Endothelial cell of umbilical vein (primary cell): ENCODE results near the gene SLC6A16. TPM values are rescaled to one million over a fixed set of nuclear protein-coding genes. Genes with fewer than 3 reads are reported as not detected.

Experiments
- BruUV-seq: library from RNA; stranded (reverse); fragments of 400-500 nt; replicated peaks from 2 replicates; lab custom pipeline; 2021; lab: Mats Ljungman, UMichigan
- CTCF ChIA-PET: fragments of 300-600, 350-600 bp; sonication (Branson Sonifier 250); formaldehyde crosslinking; loops from one replicate; lab custom pipeline; 2021; ENCODE audit warnings: antibody characterized with exemption, inconsistent platforms; lab: Charles Lee
- POLR2A ChIA-PET: fragments of 300-600, 350-600 bp; sonication (Branson Sonifier 250); formaldehyde crosslinking; loops from one replicate; lab custom pipeline; 2021; ENCODE audit warnings: antibody characterized with exemption, inconsistent platforms; lab: Charles Lee
- DNase-seq: peaks from one replicate; pipeline ENCODE4 v3.0.0-alpha.2; 2011; ENCODE audit warnings: low read depth, low spot score
- FAIRE-seq: peaks from 2 replicates; lab custom pipeline; 2011; peaks lifted over from hg19 to GRCh38; lab: Jason Lieb, UNC
- H2AFZ ChIP-seq: 2 replicates; pipeline ENCODE4 v1.6.0; 2012; ENCODE audit warnings: low read depth, low read length, control low read depth, inconsistent platforms
- H3K27ac ChIP-seq: 2 replicates; pipeline ENCODE4 v1.5.1; 2011; ENCODE audit warnings: low read depth, mild to moderate bottlenecking, control low read depth, low read length, moderate library complexity; ENCODE audit not compliant: insufficient read depth
- H3K27me3 ChIP-seq, 2 experiments: 2 replicates each; pipeline versions ENCODE4 v1.6.0 to v1.6.1; 2011; ENCODE audit warnings: low read length in 2 of 2, mixed read lengths in 1 of 2; ENCODE audit not compliant: control insufficient read depth in 2 of 2, insufficient read depth in 2 of 2
- H3K36me3 ChIP-seq, 2 experiments: 2 replicates in 1 of 2; 3 replicates in 1 of 2; pipeline ENCODE4 v1.5.1; 2011; ENCODE audit warnings: low read length in 2 of 2, mild to moderate bottlenecking in 1 of 2, moderate library complexity in 1 of 2; ENCODE audit not compliant: control insufficient read depth in 2 of 2, insufficient read depth in 2 of 2; ENCODE audit errors: extremely low read depth in 1 of 2
- H3K4me1 ChIP-seq: 3 replicates; pipeline ENCODE4 v1.5.1; 2011; ENCODE audit warnings: mild to moderate bottlenecking, low read length; ENCODE audit not compliant: control insufficient read depth, insufficient read depth; ENCODE audit errors: extremely low read depth
- H3K4me2 ChIP-seq: 2 replicates; pipeline ENCODE4 v1.6.1; 2011; ENCODE audit warnings: low read length, control low read depth, mixed read lengths; ENCODE audit not compliant: insufficient read depth
- H3K4me3 ChIP-seq, 3 experiments: fragments of 200-600 bp in 1 of 3; sonication (generic), shearing (Covaris generic) in 1 of 3; replicated peaks in 1 of 3; 2 replicates each; pipeline ENCODE4 v1.5.1; 2011 to 2016; ENCODE audit warnings: control low read depth in 3 of 3, low read length in 3 of 3, mild to moderate bottlenecking in 2 of 3, inconsistent platforms in 1 of 3, low read depth in 1 of 3, moderate library complexity in 1 of 3; ENCODE audit not compliant: insufficient read depth in 1 of 3
- H3K79me2 ChIP-seq: 2 replicates; pipeline ENCODE4 v1.6.0; 2012; ENCODE audit warnings: low read length, inconsistent platforms; ENCODE audit not compliant: control insufficient read depth, insufficient read depth
- H3K9ac ChIP-seq: replicated peaks from 2 replicates; pipeline ENCODE3; 2011; ENCODE audit warnings: low read length, control low read depth; ENCODE audit not compliant: insufficient read depth; ENCODE audit errors: extremely low read depth
- H3K9me1 ChIP-seq: replicated peaks from 3 replicates; pipeline ENCODE4 v1.6.0; 2011; ENCODE audit warnings: mild to moderate bottlenecking, low read length; ENCODE audit not compliant: control insufficient read depth, insufficient read depth; ENCODE audit errors: extremely low read depth
- H3K9me3 ChIP-seq: replicated peaks from 2 replicates; pipeline ENCODE4 v1.5.1; 2012; ENCODE audit warnings: low read length, inconsistent platforms; ENCODE audit not compliant: control insufficient read depth, insufficient read depth
- H4K20me1 ChIP-seq: replicated peaks from 2 replicates; pipeline ENCODE3; 2011; ENCODE audit warnings: mild to moderate bottlenecking, low read length; ENCODE audit not compliant: control insufficient read depth, insufficient read depth; ENCODE audit errors: extremely low read depth
- CTCF ChIP-seq, 2 donors: IDR thresholded peaks; 1 replicate in 1 of 2; 2 replicates in 1 of 2; pipeline ENCODE4 v1.5.1; 2011; ENCODE audit warnings: low read length in 2 of 2, mild to moderate bottlenecking in 2 of 2, moderate library complexity in 2 of 2, control low read depth in 1 of 2, inconsistent platforms in 1 of 2, low read depth in 1 of 2; ENCODE audit not compliant: insufficient read depth in 1 of 2; ENCODE audit errors: extremely low read depth in 1 of 2
- EZH2 ChIP-seq: IDR thresholded peaks from 2 replicates; pipeline ENCODE4 v1.6.1; 2012; ENCODE audit warnings: borderline replicate concordance, low read depth, mild to moderate bottlenecking, moderate library complexity, low read length, inconsistent platforms; ENCODE audit not compliant: severe bottlenecking
- FOS ChIP-seq: IDR thresholded peaks from 2 replicates; pipeline ENCODE4 v1.6.1; 2011; ENCODE audit warnings: mild to moderate bottlenecking, low read length, moderate library complexity, borderline replicate concordance; ENCODE audit not compliant: insufficient read depth
- MAX ChIP-seq: IDR thresholded peaks from 2 replicates; pipeline ENCODE4 v1.6.1; 2011; ENCODE audit not compliant: insufficient read depth, insufficient read length
- MYC ChIP-seq: IDR thresholded peaks from one replicate; pipeline ENCODE4 v1.6.1; 2011; ENCODE audit warnings: mild to moderate bottlenecking, low read depth, low read length
- POLR2A ChIP-seq: IDR thresholded peaks from 2 replicates; pipeline ENCODE4 v1.6.1; 2012; ENCODE audit warnings: low read depth, mild to moderate bottlenecking, control low read depth, low read length
- dilution Hi-C: fragments of 300-500 bp; cut with MboI; formaldehyde crosslinking; loops from one replicate; pipeline ENCODE4 v1.15.0; 2019; ENCODE audit warnings: low sequenced_read_pairs; ENCODE audit not compliant: extremely low pct_ligation_motif_present
- intact Hi-C: fragments of 100-400 bp; cut with micrococcal nuclease; formaldehyde crosslinking; loops from one replicate; pipeline ENCODE4 v1.10.0; 2022
- polyA plus RNA-seq, 4 experiments: library from polyadenylated mRNA; depleted of rRNA in 3 of 4; stranded (reverse) in 3 of 4; unstranded in 1 of 4; fragments of >200 nt; gene quantifications; 2 replicates each; pipeline versions ENCODE4 v1.2.1 to v1.2.3, GENCODE V29; 2011 to 2012; ENCODE audit warnings: missing spikeins in 1 of 4
- total RNA-seq: library from RNA; stranded (reverse); gene quantifications from 2 replicates; pipeline ENCODE4 v1.2.3, GENCODE V29; 2021

The SLC6A16 gene
- total and polyA plus RNA-seq, 2 donors (not counting 3 experiments of a cell fraction or from before 2014, with no cell fraction given) = 1.1 to 1.6 TPM

GRCh38 chr19:49287141-49287770 is 37.7 kb downstream of the SLC6A16 start:
- Histone ChIP-seq H3K79me2 (no peaks in the 10 kb centered on the region), H3K4me2 (no peak overlapping the region), H4K20me1 (no peaks in the 10 kb centered on the region), H3K4me3 (no peak overlapping the region), H3K9me1 (no peaks in the 10 kb centered on the region), H3K27ac (no peak overlapping the region), H3K27me3 (peaks cover 0 to 3% of the 10 kb centered on the region in 2 experiments), H3K36me3 (no peaks in the 10 kb centered on the region), H2AFZ (no peak overlapping the region), H3K4me1 (no peaks in the 10 kb centered on the region), H3K9ac (no peak overlapping the region), H3K9me3 (no peaks in the 10 kb centered on the region)
- TF ChIP-seq MYC (no peak), MAX (no peak), FOS (no peak), EZH2 (no peak), POLR2A (no peak), CTCF (IDR thresholded peaks at IDR 0.05; ENCODE audit: extremely low read depth in 1 of 2, insufficient read depth in 1 of 2, low read depth in 1 of 2, low read length in 2 of 2) (no peak)
- intact Hi-C loops (no loop called here), dilution Hi-C loops (no loop called here)
- ChIA-PET CTCF (no interaction called here), POLR2A (no interaction called here)
- BruUV-seq = no TSS peak
- no peak for DNase-seq
- FAIRE-seq = no peak
